A549 (cell line): ENCODE data around the gene FBXL20.

Source experiments
- CBX8 ChIP-seq: fragments of 200-600 bp; sonication (generic); IDR thresholded peaks from 2 replicates; pipeline ENCODE4 v1.6.1; 2016
- CTCF ChIP-seq: fragments of >200 bp; sonication (Bioruptor Twin); formaldehyde crosslinking; IDR thresholded peaks from 3 replicates; pipeline ENCODE4 v1.5.1; 2016
- KDM1A ChIP-seq: fragments of 200-600 bp; sonication (generic); IDR thresholded peaks from 2 replicates; pipeline ENCODE4 v1.6.1; 2016; ENCODE audit warnings: low read depth, mild to moderate bottlenecking
- NR3C1 ChIP-seq: fragments of >200 bp; sonication (Bioruptor Twin); formaldehyde crosslinking; IDR thresholded peaks from 3 replicates; pipeline ENCODE4 v1.6.1; 2017
- RAD21 ChIP-seq, 2 experiments: fragments of >200 bp in 1 of 2; sonication (Bioruptor Twin) in 1 of 2; formaldehyde crosslinking in 1 of 2; IDR thresholded peaks in 1 of 2; conservative IDR thresholded peaks in 1 of 2; 2 replicates in 1 of 2; 3 replicates in 1 of 2; pipeline ENCODE4 v1.6.1; 2012 to 2018; ENCODE audit warnings: inconsistent platforms in 1 of 2
- RCOR1 ChIP-seq: fragments of 150-350 bp; IDR thresholded peaks from 2 replicates; pipeline ENCODE4 v1.6.1; 2014; ENCODE audit warnings: antibody characterized with exemption, low read length, low read depth
- RFX5 ChIP-seq: fragments of 450-650 bp; IDR thresholded peaks from 2 replicates; pipeline ENCODE4 v1.7.1; 2014; ENCODE audit warnings: antibody characterized with exemption, mild to moderate bottlenecking, moderate library complexity
- ZFP36 ChIP-seq: fragments of 450-650 bp; IDR thresholded peaks from 2 replicates; pipeline ENCODE4 v1.6.1; 2014; ENCODE audit warnings: borderline replicate concordance; ENCODE audit not compliant: partially characterized antibody
- ZSCAN20 ChIP-seq: fragments of 250-450 bp; sonication (Bioruptor Pico); IDR thresholded peaks from 2 replicates; pipeline ENCODE4 v1.8.0; 2022; ENCODE audit warnings: mild to moderate bottlenecking, moderate library complexity
- TF ChIP-seq, protein P1 (sequence below): fragments of 250-450 bp; sonication (Bioruptor Pico); IDR thresholded peaks from 2 replicates; pipeline ENCODE4 v1.5.0; 2020; ENCODE audit warnings: low read depth, mild to moderate bottlenecking, moderate library complexity
- TF ChIP-seq, protein P2 (sequence below): IDR thresholded peaks from 2 replicates; pipeline ENCODE4 v1.6.1; 2012

DNA sequence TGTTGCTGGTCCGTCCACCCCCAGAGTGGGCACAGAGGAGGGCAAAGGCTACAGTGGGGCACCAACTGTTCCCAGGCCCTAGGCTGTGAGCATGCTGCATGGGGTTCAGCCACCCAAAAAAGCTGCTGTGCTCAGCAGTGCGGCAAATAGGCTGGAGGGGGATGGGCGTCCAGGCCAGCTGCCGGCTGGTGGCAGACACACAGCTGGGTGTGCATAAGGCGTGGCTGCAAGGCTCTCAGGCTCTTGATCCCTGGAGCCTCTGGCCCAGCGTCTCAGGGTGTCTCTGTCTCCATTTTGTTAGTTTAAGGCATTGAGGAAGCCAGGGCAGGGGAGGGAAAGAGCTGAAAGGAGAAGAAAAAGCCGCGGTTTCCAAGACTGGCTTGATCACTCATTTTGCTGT lies 192.5 kb downstream of the FBXL20 start:
- TF ChIP-seq CTCF: no peak
- no peak for TF ChIP-seq RAD21 (conservative IDR thresholded peaks at IDR 0.05 in 1 of 2, IDR thresholded peaks at IDR 0.05 in 1 of 2)
- no peak for TF ChIP-seq KDM1A
- TF ChIP-seq, protein P1, sequence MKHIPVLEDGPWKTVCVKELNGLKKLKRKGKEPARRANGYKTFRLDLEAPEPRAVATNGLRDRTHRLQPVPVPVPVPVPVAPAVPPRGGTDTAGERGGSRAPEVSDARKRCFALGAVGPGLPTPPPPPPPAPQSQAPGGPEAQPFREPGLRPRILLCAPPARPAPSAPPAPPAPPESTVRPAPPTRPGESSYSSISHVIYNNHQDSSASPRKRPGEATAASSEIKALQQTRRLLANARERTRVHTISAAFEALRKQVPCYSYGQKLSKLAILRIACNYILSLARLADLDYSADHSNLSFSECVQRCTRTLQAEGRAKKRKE (CRISPR knock-in tag): no peak
- TF ChIP-seq CBX8: no peak
- no peak for TF ChIP-seq RFX5
- no peak for TF ChIP-seq ZSCAN20 (CRISPR knock-in tag)
- no peak for TF ChIP-seq ZFP36
- no peak for TF ChIP-seq NR3C1
- TF ChIP-seq, protein P2, sequence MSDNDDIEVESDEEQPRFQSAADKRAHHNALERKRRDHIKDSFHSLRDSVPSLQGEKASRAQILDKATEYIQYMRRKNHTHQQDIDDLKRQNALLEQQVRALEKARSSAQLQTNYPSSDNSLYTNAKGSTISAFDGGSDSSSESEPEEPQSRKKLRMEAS: no peak
- TF ChIP-seq RCOR1: no peak
